MM.1S (cell line): Measurements from ENCODE around the gene CD14.

Source experiments
- CTCF ChIP-seq: fragments of 300-600 bp; sonication (generic); IDR thresholded peaks from 2 replicates; pipeline ENCODE4 v1.5.1; 2016; ENCODE audit warnings: antibody characterized with exemption, low read length, mixed read lengths
- EZH2 ChIP-seq: fragments of 300-600 bp; sonication (generic); optimal IDR thresholded peaks from 2 replicates; pipeline ENCODE3; 2017; ENCODE audit warnings: low read depth, mild to moderate bottlenecking, antibody characterized with exemption, low read length, mixed read lengths
- EZH2phosphoT487 ChIP-seq: fragments of 300-600 bp; sonication (generic); IDR thresholded peaks from 2 replicates; pipeline ENCODE4 v1.6.1; 2018; ENCODE audit warnings: antibody characterized with exemption, low read length

GRCh38 chr5:140608722-140609121 is 24.3 kb downstream of the CD14 start:
- TF ChIP-seq CTCF (no peak), EZH2 (no peak), EZH2phosphoT487 (no peak)
